ENCODE results near the gene CCDC66. TPM values are rescaled to one million over a fixed set of nuclear protein-coding genes. Genes with fewer than 3 reads are reported as not detected.
"Not testable (repeated sequence)": the region's sequence is repeated elsewhere in the genome, so short reads cannot be mapped to it uniquely, and the experiment has no call there.

The CCDC66 gene
- 20.9 TPM for polyA plus RNA-seq

GRCh38 chr3:56556908-56557830, at the start of gene CCDC66:
TSS of gene CCDC66 (plus strand) at chr3:56557175. CDS start at chr3:56557243, 68 bp downstream.
- peak within 1 kb of the TSS; percentile 60 to 98 (median 97) for H3K27ac Mint-ChIP-seq
- no peaks in the 10 kb centered on the region for H3K27me3 Mint-ChIP-seq
- peaks cover 5% of the 10 kb centered on the region for H3K36me3 Mint-ChIP-seq
- peaks cover 0 to 4% (median 2%) of the 10 kb centered on the region in 3 donors for H3K9me3 Mint-ChIP-seq
- H3K4me1 Mint-ChIP-seq = peaks cover 9 to 16% (median 12%) of the 10 kb centered on the region in 3 donors
- H3K4me3 Mint-ChIP-seq = peak within 1 kb of the TSS; percentile 86 to 98 (median 97)

GRCh38 chr3:56519641-56520040, 37.3 kb upstream of the CCDC66 start:
- Mint-ChIP-seq H3K4me3 (no peak overlapping the region), H3K36me3 (no peaks in the 10 kb centered on the region), H3K9me3 (no peaks in the 10 kb centered on the region), H3K27ac (no peak overlapping the region), H3K27me3 (no peaks in the 10 kb centered on the region), H3K4me1 (no peaks in the 10 kb centered on the region)

- H3K27me3 Mint-ChIP-seq = no peaks in the 10 kb centered on the region
- H3K27ac Mint-ChIP-seq = no peak overlapping the region
- H3K4me1 Mint-ChIP-seq = no peaks in the 10 kb centered on the region
- H3K4me3 Mint-ChIP-seq = no peak overlapping the region
- no peaks in the 10 kb centered on the region for H3K36me3 Mint-ChIP-seq
- H3K9me3 Mint-ChIP-seq = no peaks in the 10 kb centered on the region
These were observed 34.6 kb upstream of the CCDC66 start for GRCh38 chr3:56522374-56522773.

GRCh38 chr3:56525291-56525690, 31.7 kb upstream of the CCDC66 start:
- Mint-ChIP-seq H3K9me3 (peaks cover 0 to 1% (median 0%) of the 10 kb centered on the region in 3 donors), H3K4me1 (no peaks in the 10 kb centered on the region), H3K4me3 (no peak overlapping the region), H3K27ac (no peak overlapping the region), H3K27me3 (no peaks in the 10 kb centered on the region), H3K36me3 (no peaks in the 10 kb centered on the region)

- H3K27ac Mint-ChIP-seq = no peak overlapping the region
- H3K36me3 Mint-ChIP-seq = peaks cover 3% of the 10 kb centered on the region
- no peak overlapping the region for H3K4me3 Mint-ChIP-seq
- H3K4me1 Mint-ChIP-seq = no peaks in the 10 kb centered on the region
- peaks cover 3 to 13% (median 5%) of the 10 kb centered on the region in 3 donors for H3K9me3 Mint-ChIP-seq
- H3K27me3 Mint-ChIP-seq = peaks cover 6% of the 10 kb centered on the region
These were observed 20.2 kb upstream of the CCDC66 start for GRCh38 chr3:56536735-56537134.

GRCh38 chr3:56547486-56547885, 9.5 kb upstream of the CCDC66 start:
- Mint-ChIP-seq H3K27ac (no peak overlapping the region), H3K27me3 (peaks cover 18% of the 10 kb centered on the region), H3K4me1 (no peaks in the 10 kb centered on the region), H3K9me3 (peaks cover 2 to 8% (median 5%) of the 10 kb centered on the region in 3 donors), H3K36me3 (peaks cover 2% of the 10 kb centered on the region), H3K4me3 (no peak overlapping the region)

GRCh38 chr3:56557831-56558170, 826 bp downstream of the CCDC66 start:
- Mint-ChIP-seq H3K4me1 (peaks cover 9 to 16% (median 12%) of the 10 kb centered on the region in 3 donors), H3K27ac (peak overlapping the region in 2 of 3 donors; percentile 60 to 97), H3K4me3 (peak overlapping the region; percentile 86 to 98 (median 97)), H3K27me3 (no peaks in the 10 kb centered on the region), H3K9me3 (peaks cover 0 to 2% (median 0%) of the 10 kb centered on the region in 3 donors), H3K36me3 (peaks cover 5% of the 10 kb centered on the region)

GRCh38 chr3:56573501-56573900, 16.5 kb downstream of the CCDC66 start:
- Mint-ChIP-seq H3K27me3 (no peaks in the 10 kb centered on the region), H3K27ac (no peak overlapping the region), H3K4me3 (no peak overlapping the region), H3K36me3 (peaks cover 17% of the 10 kb centered on the region), H3K9me3 (peaks cover 0 to 2% (median 0%) of the 10 kb centered on the region in 3 donors), H3K4me1 (peaks cover 7 to 16% (median 14%) of the 10 kb centered on the region in 3 donors)

GRCh38 chr3:56581941-56582340, 25.0 kb downstream of the CCDC66 start:
- H3K4me3 Mint-ChIP-seq, H3K9me3 Mint-ChIP-seq, H3K4me1 Mint-ChIP-seq, H3K27me3 Mint-ChIP-seq, H3K27ac Mint-ChIP-seq: not testable (repeated sequence)
- H3K36me3 Mint-ChIP-seq = peaks cover 17% of the 10 kb centered on the region

- H3K4me1 Mint-ChIP-seq, H3K27ac Mint-ChIP-seq, H3K27me3 Mint-ChIP-seq, H3K9me3 Mint-ChIP-seq, H3K4me3 Mint-ChIP-seq: not testable (repeated sequence)
- H3K36me3 Mint-ChIP-seq = peaks cover 12% of the 10 kb centered on the region
These were observed 27.3 kb downstream of the CCDC66 start for GRCh38 chr3:56584275-56584674.

- no peaks in the 10 kb centered on the region for H3K27me3 Mint-ChIP-seq
- H3K27ac Mint-ChIP-seq = peak overlapping the region in 1 of 3 donors; percentile 12
- peaks cover 9% of the 10 kb centered on the region for H3K36me3 Mint-ChIP-seq
- H3K9me3 Mint-ChIP-seq = no peaks in the 10 kb centered on the region
- peaks cover 0 to 3% (median 3%) of the 10 kb centered on the region in 3 donors for H3K4me1 Mint-ChIP-seq
- no peak overlapping the region for H3K4me3 Mint-ChIP-seq
These were observed 33.8 kb downstream of the CCDC66 start for GRCh38 chr3:56590814-56591213.

- peaks cover 0 to 4% (median 3%) of the 10 kb centered on the region in 3 donors for H3K4me1 Mint-ChIP-seq
These were observed 34.3 kb downstream of the CCDC66 start for GRCh38 chr3:56591262-56591661.

GRCh38 chr3:56593455-56594158, 36.6 kb downstream of the CCDC66 start:
- Mint-ChIP-seq H3K27me3 (no peaks in the 10 kb centered on the region), H3K36me3 (peaks cover 22% of the 10 kb centered on the region), H3K27ac (peak overlapping the region in 1 of 3 donors; percentile 33), H3K9me3 (peaks cover 0 to 2% (median 0%) of the 10 kb centered on the region in 3 donors), H3K4me3 (peak overlapping the region in 1 of 4 donors; percentile 36), H3K4me1 (peaks cover 0 to 8% (median 3%) of the 10 kb centered on the region in 3 donors)

More at GRCh38 chr3:56591262-56591661, 34.3 kb downstream of the CCDC66 start:
- no peaks in the 10 kb centered on the region for H3K27me3 Mint-ChIP-seq
- no peak overlapping the region for H3K4me3 Mint-ChIP-seq
- H3K27ac Mint-ChIP-seq = no peak overlapping the region
- peaks cover 11% of the 10 kb centered on the region for H3K36me3 Mint-ChIP-seq
- no peaks in the 10 kb centered on the region for H3K9me3 Mint-ChIP-seq

- Mint-ChIP-seq H3K4me1 (peaks cover 0 to 19% (median 2%) of the 10 kb centered on the region in 3 donors), H3K27me3 (no peaks in the 10 kb centered on the region), H3K36me3 (peaks cover 33% of the 10 kb centered on the region), H3K27ac (peak overlapping the region in 1 of 3 donors; percentile 18), H3K9me3 (peaks cover 0 to 4% (median 4%) of the 10 kb centered on the region in 3 donors), H3K4me3 (no peak overlapping the region)
These were observed 39.2 kb downstream of the CCDC66 start for GRCh38 chr3:56595975-56596840.

Data from IgD-negative memory B cell (primary cell).